GM21786 (cell line): ENCODE data around the gene MRPL9.

ENCODE experiments used
- ATAC-seq: cut with Tn5 transposase; IDR thresholded peaks from one replicate; pipeline ENCODE4 v1.9.1; 2021; ENCODE audit not compliant: unreplicated experiment

Gene MRPL9

DNA sequence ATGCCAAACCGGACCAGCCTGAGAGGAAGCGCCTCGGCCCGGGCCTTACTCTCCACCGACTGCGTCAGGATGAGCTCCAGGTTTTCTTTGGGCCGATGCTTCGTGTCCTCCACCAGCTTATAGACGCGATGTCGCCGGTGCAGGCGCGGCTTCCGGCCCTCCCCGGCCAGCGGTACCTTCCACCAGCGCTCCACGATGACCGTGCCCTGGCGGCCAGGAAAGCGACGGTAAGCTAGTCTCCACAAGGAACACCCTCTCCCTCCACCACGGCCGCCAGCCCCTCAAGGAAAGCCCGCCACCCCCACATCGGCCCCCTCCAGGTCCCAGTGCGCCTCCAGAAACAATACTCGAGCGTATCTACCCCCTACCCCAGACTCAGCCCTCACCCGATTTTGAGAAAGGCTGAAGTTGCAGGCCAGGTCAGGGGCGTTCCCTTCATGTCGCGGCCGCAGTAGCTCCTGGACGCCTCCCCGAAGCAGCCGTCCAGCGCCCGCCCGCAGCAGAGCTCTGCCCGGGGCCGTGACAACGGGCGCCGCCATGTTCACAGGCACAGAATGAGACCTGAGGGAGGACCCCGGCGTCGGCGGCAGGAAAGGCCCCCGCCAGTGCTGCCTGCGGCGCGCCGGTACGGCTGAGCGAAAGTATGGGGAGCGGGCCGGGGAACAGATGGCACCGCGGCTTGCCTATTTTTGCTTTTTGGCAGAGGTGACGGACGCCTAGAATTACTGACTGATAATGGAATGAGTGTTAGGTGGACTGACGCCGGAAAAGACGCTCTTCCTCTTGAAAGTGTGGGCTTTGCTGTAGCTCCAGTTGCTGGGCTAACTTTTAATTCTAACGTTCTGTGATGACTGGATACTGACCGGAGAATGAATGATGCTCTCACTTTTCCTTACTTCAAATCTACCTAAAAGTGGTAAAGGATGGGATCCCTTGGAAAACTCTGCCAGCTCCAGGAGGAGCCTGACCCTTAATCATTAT is at the start of gene MRPL9:
TSS of gene MRPL9 (minus strand) at position 556 of the 981 bp plus-strand sequence. CDS start at position 539, 17 bp downstream.
- peak; percentile 89 for ATAC-seq

DNA sequence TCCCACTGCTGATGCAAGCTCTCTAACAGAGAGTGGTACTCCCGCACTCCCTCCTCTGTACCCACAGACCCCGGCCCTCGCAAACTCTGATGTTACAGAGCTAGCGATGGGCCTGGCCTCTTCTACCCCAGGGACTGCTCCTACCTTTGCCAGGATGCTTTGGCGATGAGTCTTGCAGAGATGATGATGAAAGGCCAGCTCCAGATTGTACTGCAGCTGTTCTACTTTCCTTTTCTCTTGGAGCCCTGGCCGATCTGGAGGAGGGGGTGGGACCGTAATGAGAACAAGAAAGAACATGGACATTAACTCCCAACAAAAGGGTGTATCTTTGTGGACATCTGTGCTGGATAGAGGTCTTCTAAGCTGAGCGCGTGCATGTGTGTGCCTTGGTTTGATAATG is 47.9 kb upstream of the MRPL9 start:
- ATAC-seq = no peak

DNA sequence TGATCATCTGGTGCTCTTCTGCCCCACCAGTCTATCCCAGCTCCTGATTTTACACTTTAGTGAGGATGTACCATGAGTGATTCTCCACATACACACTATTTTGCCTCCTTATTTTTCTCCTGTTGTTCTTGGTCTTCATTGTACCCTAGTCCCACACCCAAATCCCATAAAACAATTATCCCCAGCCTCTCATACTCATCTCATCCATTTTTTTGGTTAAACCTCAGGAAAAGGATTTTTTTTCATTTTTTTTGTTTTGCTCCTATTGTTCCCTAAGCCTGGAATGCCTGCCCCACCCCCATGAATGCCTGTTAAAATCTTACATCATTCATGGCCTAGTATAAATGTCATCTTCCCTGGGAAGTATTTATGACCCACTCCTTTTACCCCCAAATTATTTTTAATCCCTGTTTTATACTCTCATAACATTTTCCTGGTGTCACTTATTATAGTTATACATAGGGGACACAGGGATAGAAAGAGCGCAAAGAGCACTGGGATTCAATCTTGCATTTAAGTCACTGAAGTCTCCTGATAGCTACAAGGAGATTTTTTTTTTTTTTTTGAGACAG is 46.8 kb upstream of the MRPL9 start:
- no peak for ATAC-seq

- ATAC-seq = no peak
Measured at GRCh38 chr1:151809290-151809984, 46.1 kb upstream of the MRPL9 start.

DNA sequence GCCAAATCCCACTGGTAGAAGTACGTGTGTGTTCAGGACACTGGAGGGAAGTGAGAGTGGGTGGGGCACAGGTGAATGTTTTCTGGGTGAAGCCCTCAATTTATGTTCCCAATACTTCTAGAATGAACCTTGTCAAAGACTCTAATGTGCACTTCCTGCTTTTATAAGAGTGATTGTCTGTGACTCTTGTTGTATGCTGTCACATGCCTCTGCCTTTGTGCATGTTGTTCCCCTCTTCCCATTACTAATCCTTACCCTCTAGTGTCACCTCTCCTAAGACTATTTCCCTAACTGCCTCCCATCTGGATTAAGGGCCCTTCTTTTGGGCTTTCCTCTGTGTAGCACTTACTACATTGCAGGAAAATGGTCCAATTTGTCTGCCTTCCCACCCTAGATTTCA is 44.5 kb upstream of the MRPL9 start:
- ATAC-seq = no peak

DNA sequence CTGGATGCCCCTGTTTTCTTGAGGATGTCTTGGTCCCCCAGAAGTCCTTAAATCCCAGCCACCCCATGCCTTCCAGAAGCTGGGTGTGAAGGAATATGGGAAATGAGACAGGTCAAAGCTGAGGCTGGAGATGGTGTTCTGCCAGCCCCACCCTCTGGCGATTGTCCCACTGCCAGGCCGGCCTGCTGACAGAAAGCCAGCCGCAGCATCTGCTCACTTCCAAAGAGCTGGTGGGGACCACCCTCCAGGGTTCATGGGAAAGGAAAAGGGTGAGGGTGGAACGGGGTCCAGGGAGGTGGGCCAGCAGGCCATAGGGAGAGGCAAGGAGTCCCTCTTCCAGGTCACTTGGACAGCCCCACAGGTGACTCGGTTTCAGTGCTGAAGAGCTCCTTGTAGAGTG is 43.8 kb upstream of the MRPL9 start:
- no peak for ATAC-seq

GRCh38 chr1:151806170-151806569 is 42.9 kb upstream of the MRPL9 start:
- no peak for ATAC-seq

DNA sequence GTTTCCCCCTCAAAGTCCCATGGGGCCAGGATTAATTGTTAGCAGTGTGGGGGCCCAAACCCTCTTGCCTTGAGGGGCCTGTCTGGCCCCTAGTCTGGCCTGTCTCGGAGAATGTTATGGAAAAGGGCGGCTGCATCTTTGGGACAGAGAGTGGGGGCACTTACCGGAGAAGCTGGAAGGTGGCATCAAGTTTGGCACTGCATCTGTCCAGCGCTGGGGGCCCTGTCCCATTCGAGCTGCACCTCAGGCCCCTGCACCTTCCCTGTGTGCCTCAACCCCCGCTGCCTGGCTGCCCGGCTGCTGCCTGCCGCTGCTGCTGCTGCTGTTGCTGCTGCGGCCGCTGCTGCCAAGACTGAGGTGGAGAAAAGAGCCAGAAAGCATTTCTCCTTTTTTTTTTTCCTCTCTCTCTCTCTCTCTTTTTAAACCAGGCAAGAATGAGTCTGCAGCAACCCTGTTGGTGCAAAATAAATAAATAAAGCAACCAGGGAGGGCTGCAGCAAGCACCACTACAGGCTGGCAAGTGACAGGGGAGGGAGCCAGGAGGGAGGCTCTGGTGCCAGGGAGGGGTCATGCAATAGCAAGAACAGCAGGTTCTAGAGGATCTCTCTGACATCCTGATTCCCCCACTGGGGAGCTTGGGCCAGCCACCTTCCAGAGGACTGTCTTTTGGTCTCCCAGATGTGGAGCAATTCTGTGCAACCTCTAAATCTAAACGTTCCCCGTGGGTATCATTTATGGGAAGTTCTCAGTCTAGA is 41.9 kb upstream of the MRPL9 start, which contains the start of gene LINGO4:
TSS of gene LINGO4 (minus strand) at position 354 of the 755 bp plus-strand sequence. CDS start 2,715 bp downstream, outside the sequence.
- ATAC-seq = no peak

DNA sequence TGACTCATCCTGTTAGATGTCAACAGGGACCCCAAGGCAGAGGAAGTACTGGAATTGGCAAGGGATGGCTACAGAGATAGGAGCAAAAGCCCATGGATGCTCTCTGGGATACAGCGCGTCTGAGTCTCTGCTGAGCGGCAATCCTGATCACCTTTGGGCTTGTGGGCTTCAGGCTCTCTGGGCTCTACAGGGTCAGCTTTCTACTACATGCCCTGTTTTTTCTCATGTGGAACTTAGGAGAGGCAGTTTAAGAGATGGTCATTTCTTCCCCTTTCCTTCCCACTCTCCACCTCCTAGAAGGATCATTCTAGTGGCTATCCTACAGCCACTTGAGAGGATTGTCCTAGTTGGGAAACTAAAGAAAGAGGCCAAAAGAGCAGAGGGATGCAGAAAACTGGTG is 40.6 kb upstream of the MRPL9 start:
- no peak for ATAC-seq

GRCh38 chr1:151803164-151803563 is 39.9 kb upstream of the MRPL9 start:
- no peak for ATAC-seq

DNA sequence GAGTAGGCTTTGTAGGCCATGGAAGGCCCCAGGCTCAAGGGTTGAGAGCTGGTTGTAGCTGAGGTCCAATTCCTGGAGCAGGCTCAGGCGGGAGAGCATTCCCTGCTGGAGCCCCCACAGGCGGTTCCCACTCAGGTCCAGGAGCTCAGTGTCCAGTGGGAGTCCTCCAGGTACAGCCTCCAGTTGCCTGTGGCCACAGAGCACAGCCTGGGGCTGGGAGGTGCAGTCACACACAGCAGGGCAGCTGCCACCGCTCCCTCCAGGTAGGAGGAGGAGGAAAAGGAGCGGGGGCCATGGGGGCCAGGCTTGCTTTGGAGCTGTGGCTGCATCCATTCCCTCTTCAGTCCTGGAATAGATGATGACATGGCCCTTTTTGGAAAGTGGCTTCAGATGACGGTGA is 39.1 kb upstream of the MRPL9 start:
- ATAC-seq = no peak

- no peak for ATAC-seq
Measured at GRCh38 chr1:151801846-151802245, 38.5 kb upstream of the MRPL9 start.

DNA sequence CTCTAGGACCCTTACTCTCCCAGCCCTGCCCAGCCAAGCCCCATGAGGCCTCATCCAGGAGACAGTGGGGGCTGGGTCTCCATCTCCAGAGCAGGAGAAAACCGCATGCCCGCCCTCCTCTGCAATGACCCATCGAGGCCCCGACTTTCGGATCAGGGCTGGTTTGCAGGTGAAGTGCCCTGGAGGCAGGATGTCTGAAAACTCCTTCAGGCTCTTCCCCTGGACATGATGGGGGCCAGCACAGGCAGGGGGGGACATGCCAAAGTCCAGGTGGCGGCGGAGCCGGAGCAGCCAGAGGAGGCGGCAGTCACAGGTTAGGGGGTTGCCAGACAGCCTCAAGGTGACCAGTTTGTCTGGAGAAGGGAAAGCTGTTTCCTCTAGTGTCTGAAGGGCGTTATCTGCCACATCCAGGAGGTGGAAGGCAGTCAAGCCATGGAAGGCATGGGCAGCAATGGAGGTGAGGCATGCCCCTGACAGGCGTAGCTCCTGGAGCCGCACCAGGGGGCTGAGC is 38.1 kb upstream of the MRPL9 start:
- no peak for ATAC-seq

DNA sequence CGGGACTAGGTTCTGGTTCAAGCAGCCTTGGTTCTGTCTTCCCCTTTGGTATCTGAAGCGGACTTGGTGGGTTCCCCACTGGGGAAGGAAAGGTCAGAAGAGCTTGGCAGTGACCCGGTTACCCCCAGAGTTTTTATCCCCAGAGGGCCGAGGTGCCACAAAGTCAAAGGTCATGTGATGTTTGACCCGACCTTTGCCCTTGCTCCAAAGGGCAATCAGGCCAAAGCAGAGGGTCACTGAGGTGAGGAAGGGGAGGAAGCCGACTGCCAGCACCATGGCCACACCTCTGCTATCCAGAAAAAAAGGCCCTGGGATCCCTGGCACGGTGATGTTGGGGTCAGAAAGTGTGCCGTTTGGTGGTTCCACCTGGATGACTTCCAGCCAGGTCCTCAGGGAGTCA is 37.5 kb upstream of the MRPL9 start:
- no peak for ATAC-seq

GRCh38 chr1:151799179-151800022 is 36.1 kb upstream of the MRPL9 start:
- ATAC-seq = no peak

GRCh38 chr1:151798571-151798970 is 35.3 kb upstream of the MRPL9 start:
- ATAC-seq = no peak

GRCh38 chr1:151790940-151791651 is 27.8 kb upstream of the MRPL9 start:
- ATAC-seq = no peak

- peak; percentile 97 for ATAC-seq
Measured at GRCh38 chr1:151790071-151790939, 27.0 kb upstream of the MRPL9 start, which contains the start of gene TDRKH. TDRKH (minus strand) TSS chr1:151790500; CDS start chr1:151783022, 7,478 bp downstream.
